ENCODE data around the gene STXBP5L. TPM values are rescaled to one million over a fixed set of nuclear protein-coding genes. Genes with fewer than 3 reads are reported as not detected.

Gene STXBP5L
- total and polyA plus RNA-seq, 7 donors: under 0.01 to 0.01 TPM; not detected in 5

DNA sequence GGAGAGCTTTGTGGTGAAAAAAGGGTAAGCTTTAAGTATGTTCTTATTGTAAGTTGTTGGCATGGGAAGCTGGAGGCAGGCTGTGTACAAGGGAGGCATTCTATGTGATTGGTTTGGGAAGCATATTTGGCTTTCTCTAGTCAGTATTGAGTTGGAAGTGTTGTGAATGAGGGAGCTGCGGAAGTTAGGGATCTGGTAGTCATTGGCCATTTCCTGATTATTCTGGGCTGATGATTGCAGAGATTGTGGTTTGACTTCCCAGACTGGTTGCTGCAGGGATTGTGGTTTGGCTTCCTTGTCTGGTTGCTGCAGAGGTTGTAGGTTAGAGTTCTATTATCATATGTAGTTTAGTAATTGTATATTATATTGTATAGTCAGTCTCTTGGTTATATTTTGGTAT is 21.0 kb downstream of the STXBP5L start:
- Histone ChIP-seq H3K36me3 (ENCODE audit: insufficient read depth in 1 of 2, low read depth in 1 of 2) (no peaks in the 10 kb centered on the region), H3K9me3 (peaks cover 8% of the 10 kb centered on the region), H3K4me3 (no peak overlapping the region), H3K27me3 (ENCODE audit: insufficient read depth in 3 of 3, low read length in 2 of 3) (no peaks in the 10 kb centered on the region), H3K27ac (no peak overlapping the region), H3K4me1 (no peaks in the 10 kb centered on the region)
- TF ChIP-seq, protein P1, sequence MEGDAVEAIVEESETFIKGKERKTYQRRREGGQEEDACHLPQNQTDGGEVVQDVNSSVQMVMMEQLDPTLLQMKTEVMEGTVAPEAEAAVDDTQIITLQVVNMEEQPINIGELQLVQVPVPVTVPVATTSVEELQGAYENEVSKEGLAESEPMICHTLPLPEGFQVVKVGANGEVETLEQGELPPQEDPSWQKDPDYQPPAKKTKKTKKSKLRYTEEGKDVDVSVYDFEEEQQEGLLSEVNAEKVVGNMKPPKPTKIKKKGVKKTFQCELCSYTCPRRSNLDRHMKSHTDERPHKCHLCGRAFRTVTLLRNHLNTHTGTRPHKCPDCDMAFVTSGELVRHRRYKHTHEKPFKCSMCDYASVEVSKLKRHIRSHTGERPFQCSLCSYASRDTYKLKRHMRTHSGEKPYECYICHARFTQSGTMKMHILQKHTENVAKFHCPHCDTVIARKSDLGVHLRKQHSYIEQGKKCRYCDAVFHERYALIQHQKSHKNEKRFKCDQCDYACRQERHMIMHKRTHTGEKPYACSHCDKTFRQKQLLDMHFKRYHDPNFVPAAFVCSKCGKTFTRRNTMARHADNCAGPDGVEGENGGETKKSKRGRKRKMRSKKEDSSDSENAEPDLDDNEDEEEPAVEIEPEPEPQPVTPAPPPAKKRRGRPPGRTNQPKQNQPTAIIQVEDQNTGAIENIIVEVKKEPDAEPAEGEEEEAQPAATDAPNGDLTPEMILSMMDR (IDR thresholded peaks at IDR 0.05): no peak
- DNase-seq (no peak), ATAC-seq (no peak)
- 68 to 90% (median 77%) methylated on average over 1 of the region's 1 CpG for WGBS, 3 donors
- intact Hi-C loops (cut with DNase I): no loop called here

GRCh38 chr3:120931593-120931992 is 23.6 kb downstream of the STXBP5L start:
- H3K9me3 ChIP-seq: peaks cover under 1% of the 10 kb centered on the region
- ATAC-seq (no peak), DNase-seq (no peak)
- intact Hi-C loops (cut with DNase I): no loop called here
- H3K36me3 ChIP-seq (ENCODE audit: insufficient read depth in 1 of 2, low read depth in 1 of 2): no peaks in the 10 kb centered on the region
- TF ChIP-seq, protein P1 (IDR thresholded peaks at IDR 0.05): no peak
- 71 to 78% (median 77%) methylated on average over 2 of the region's 2 CpGs for WGBS, 3 donors
- no peak overlapping the region for H3K4me3 ChIP-seq
- H3K27ac ChIP-seq: no peak overlapping the region
- H3K27me3 ChIP-seq (ENCODE audit: insufficient read depth in 3 of 3, low read length in 2 of 3): no peaks in the 10 kb centered on the region
- H3K4me1 ChIP-seq: no peaks in the 10 kb centered on the region

DNA sequence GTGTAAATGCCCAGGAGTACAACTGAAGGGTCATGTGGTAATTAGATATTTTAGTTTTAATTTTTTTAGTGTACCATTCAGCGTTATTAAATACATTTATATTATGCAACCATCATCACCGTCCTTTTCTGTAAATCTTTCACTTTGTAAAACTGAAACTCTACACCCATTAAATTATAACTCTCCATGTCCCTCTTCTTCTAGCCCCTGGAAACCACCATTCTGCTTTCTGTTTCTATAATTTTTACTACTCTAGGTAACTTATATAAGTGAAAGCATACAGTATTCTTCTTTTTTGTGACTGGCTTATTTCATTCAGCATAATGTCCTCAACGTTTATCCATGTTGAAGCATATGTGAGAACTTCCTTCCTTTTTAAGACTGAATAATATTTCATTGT is 48.1 kb downstream of the STXBP5L start:
- intact Hi-C loops (cut with DNase I): no loop called here
- Histone ChIP-seq H3K4me3 (no peak overlapping the region), H3K9me3 (peaks cover 6% of the 10 kb centered on the region), H3K27me3 (ENCODE audit: insufficient read depth in 3 of 3, low read length in 2 of 3) (no peaks in the 10 kb centered on the region), H3K36me3 (ENCODE audit: insufficient read depth in 1 of 2, low read depth in 1 of 2) (no peaks in the 10 kb centered on the region), H3K27ac (no peak overlapping the region), H3K4me1 (no peaks in the 10 kb centered on the region)
- TF ChIP-seq, protein P1 (IDR thresholded peaks at IDR 0.05): no peak
- no peak for DNase-seq
- no peak for ATAC-seq
- WGBS, 3 donors: 71 to 74% (median 72%) methylated on average over 3 of the region's 3 CpGs

DNA sequence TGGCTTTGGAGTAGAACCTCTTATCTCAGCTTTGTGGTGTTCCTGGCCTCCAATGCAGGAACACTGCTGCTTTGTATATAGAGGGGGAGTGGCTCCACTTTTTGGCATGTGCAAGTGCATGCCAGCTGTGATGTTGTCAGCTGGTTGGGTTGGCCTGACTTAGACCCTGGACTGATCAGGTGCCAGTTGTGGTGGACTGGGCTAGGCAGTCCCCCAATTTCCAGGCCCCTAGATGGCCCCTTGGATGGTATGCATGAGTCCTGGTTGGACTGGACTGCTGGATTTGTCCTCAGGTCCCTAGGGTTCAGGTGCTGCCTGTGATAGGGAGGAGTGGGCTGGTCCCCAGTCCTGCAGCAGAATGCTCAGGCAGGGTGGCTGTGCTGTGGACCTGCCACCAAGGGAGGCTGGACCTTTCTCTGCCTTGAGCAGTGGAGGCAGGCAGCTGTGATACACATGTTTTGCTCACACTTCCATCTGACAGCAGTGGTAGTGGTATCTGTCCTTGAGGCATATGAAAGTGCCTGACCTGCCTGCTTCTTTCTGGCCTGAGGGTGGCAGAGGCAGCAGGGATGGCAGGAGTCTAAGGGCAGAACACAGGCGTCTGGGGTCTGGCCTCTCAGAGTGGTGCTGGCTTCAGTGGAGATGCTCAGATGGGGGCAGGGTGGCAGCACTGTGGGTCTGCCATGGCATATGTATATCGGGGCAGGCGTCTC is 74.8 kb downstream of the STXBP5L start:
- Histone ChIP-seq H3K4me3 (no peak overlapping the region), H3K27ac (no peak overlapping the region), H3K27me3 (ENCODE audit: insufficient read depth in 3 of 3, low read length in 2 of 3) (no peaks in the 10 kb centered on the region), H3K36me3 (ENCODE audit: insufficient read depth in 1 of 2, low read depth in 1 of 2) (no peaks in the 10 kb centered on the region), H3K9me3 (peaks cover 3% of the 10 kb centered on the region), H3K4me1 (no peaks in the 10 kb centered on the region)
- 75 to 82% (median 82%) methylated on average over 3 of the region's 3 CpGs for WGBS, 3 donors
- ATAC-seq (no peak), DNase-seq (peak in 1 of 2 donors; percentile 32)
- TF ChIP-seq, protein P1 (IDR thresholded peaks at IDR 0.05): no peak
- intact Hi-C loops (cut with DNase I): no loop called here

GRCh38 chr3:120983321-120983665 is 75.3 kb downstream of the STXBP5L start:
- H3K4me1 ChIP-seq: no peaks in the 10 kb centered on the region
- 40 to 58% (median 52%) methylated on average over 1 of the region's 1 CpG for WGBS, 3 donors
- DNase-seq (no peak), ATAC-seq (no peak)
- no peak overlapping the region for H3K4me3 ChIP-seq
- no peaks in the 10 kb centered on the region for H3K36me3 ChIP-seq (ENCODE audit: insufficient read depth in 1 of 2, low read depth in 1 of 2)
- H3K9me3 ChIP-seq: peaks cover 3% of the 10 kb centered on the region
- intact Hi-C loops (cut with DNase I): no loop called here
- H3K27ac ChIP-seq: no peak overlapping the region
- TF ChIP-seq, protein P1 (IDR thresholded peaks at IDR 0.05): no peak
- no peaks in the 10 kb centered on the region for H3K27me3 ChIP-seq (ENCODE audit: insufficient read depth in 3 of 3, low read length in 2 of 3)

Measured in psoas muscle (tissue), 8 donors.